Astrocyte of the cerebellum (primary cell): ENCODE data around the gene ANKFN1.

Experiments used
- DNase-seq: peaks from one replicate; pipeline ENCODE4 v3.0.0-alpha.2; 2011; ENCODE audit warnings: low read depth
- H3K4me3 ChIP-seq: 2 replicates; pipeline ENCODE4 v1.5.1; 2011; ENCODE audit warnings: mild to moderate bottlenecking, low read depth, low read length, moderate library complexity
- CTCF ChIP-seq: IDR thresholded peaks from 2 replicates; pipeline ENCODE4 v1.5.1; 2012; ENCODE audit warnings: low read length, low read depth, moderate library complexity, mild to moderate bottlenecking; ENCODE audit errors: missing control alignments
- in situ Hi-C: cut with HindIII; loops from 2 replicates; pipeline ENCODE4 v1.10.0; 2017; ENCODE audit warnings: low sequenced_read_pairs

The ANKFN1 gene

GRCh38 chr17:56536766-56537165, 383.5 kb downstream of the ANKFN1 start:
- no peak overlapping the region for H3K4me3 ChIP-seq
- no peak for DNase-seq
- in situ Hi-C loops: no loop called here
- no peak for TF ChIP-seq CTCF

GRCh38 chr17:56540836-56541235, 387.6 kb downstream of the ANKFN1 start:
- in situ Hi-C loops: no loop called here
- no peak for DNase-seq
- no peak for TF ChIP-seq CTCF
- H3K4me3 ChIP-seq: no peak overlapping the region

GRCh38 chr17:56543280-56543679, 390.0 kb downstream of the ANKFN1 start:
- in situ Hi-C loops: no loop called here
- TF ChIP-seq CTCF: no peak
- DNase-seq: no peak
- no peak overlapping the region for H3K4me3 ChIP-seq

- no peak for DNase-seq
- in situ Hi-C loops: no loop called here
- H3K4me3 ChIP-seq: no peak overlapping the region
- TF ChIP-seq CTCF: no peak
Observed at GRCh38 chr17:56545106-56545505, 391.8 kb downstream of the ANKFN1 start.

GRCh38 chr17:56545930-56546329, 392.7 kb downstream of the ANKFN1 start:
- DNase-seq: no peak
- in situ Hi-C loops: no loop called here
- H3K4me3 ChIP-seq: no peak overlapping the region
- TF ChIP-seq CTCF: no peak

GRCh38 chr17:56548661-56549060, 395.4 kb downstream of the ANKFN1 start:
- TF ChIP-seq CTCF: no peak
- in situ Hi-C loops: no loop called here
- no peak for DNase-seq

GRCh38 chr17:56549501-56549900, 396.2 kb downstream of the ANKFN1 start:
- TF ChIP-seq CTCF: no peak
- no peak overlapping the region for H3K4me3 ChIP-seq
- in situ Hi-C loops: no loop called here
- DNase-seq: no peak

More at GRCh38 chr17:56548661-56549060, 395.4 kb downstream of the ANKFN1 start:
- no peak overlapping the region for H3K4me3 ChIP-seq
